NK-92 treated with Interleukin-12 subunit alpha and Interleukin-12 subunit beta, amount 100 ng/mL, for 24 hours (cell line): ENCODE results near the gene KLK3.
"Not testable (repeated sequence)": the region's sequence is repeated elsewhere in the genome, so short reads cannot be mapped to it uniquely, and the experiment has no call there.

Experiments
- DNase-seq: peaks from one replicate; lab custom pipeline; 2025; lab: John Stamatoyannopoulos, UW

Gene KLK3

DNA sequence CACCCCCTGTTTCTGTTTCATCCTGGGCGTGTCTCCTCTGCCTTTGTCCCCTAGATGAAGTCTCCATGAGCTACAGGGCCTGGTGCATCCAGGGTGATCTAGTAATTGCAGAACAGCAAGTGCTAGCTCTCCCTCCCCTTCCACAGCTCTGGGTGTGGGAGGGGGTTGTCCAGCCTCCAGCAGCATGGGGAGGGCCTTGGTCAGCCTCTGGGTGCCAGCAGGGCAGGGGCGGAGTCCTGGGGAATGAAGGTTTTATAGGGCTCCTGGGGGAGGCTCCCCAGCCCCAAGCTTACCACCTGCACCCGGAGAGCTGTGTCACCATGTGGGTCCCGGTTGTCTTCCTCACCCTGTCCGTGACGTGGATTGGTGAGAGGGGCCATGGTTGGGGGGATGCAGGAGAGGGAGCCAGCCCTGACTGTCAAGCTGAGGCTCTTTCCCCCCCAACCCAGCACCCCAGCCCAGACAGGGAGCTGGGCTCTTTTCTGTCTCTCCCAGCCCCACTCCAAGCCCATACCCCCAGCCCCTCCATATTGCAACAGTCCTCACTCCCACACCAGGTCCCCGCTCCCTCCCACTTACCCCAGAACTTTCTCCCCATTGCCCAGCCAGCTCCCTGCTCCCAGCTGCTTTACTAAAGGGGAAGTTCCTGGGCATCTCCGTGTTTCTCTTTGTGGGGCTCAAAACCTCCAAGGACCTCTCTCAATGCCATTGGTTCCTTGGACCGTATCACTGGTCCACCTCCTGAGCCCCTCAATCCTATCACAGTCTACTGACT is at the start of gene KLK3:
KLK3 (plus strand) TSS at position 280 of the 775 bp plus-strand sequence; CDS start at position 321, 41 bp downstream.
- DNase-seq, result no peak

DNA sequence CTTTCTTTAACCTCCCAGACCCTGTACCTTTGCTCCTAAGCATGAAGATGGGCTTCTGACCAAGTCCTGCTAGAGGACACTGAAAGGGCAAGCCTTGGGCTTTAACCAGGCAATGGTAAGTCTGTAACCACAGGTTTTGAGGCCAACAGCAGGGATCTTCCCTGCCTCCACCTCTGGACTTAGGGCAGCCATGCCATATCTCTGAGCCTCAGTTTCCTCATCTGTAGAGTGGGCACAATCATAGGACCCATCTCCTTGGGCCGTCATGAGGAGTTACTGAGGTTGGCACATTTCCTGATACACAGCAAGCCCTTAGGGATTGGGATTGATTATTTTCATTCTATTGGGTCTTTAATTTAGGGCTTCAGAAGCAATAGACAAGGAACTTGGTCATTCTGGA is 45.9 kb upstream of the KLK3 start:
- DNase-seq, result no peak

DNA sequence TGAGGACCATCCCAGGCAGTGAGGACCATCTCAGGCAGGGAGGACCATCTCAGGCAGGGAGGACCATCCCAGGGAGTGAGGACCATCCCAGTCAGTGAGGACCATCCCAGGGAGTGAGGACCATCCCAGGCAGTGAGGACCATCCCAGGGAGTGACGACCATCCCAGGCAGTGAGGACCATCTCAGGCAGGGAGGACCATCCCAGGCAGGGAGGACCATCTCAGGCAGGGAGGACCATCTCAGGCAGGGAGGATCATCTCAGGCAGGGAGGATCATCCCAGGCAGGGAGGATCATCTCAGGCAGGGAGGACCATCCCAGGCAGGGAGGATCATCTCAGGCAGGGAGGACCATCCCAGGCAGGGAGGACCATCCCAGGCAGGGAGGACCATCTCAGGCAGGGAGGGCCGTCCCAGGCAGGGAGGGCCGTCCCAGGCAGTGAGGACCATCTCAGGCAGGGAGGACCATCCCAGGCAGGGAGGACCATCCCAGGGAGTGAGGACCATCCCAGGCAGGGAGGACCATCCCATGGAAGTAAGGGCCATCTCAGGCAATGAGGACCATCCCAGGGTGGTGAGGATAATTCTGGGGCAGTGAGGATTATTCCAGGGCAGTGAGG is 43.0 kb upstream of the KLK3 start:
- not testable (repeated sequence) for DNase-seq

DNA sequence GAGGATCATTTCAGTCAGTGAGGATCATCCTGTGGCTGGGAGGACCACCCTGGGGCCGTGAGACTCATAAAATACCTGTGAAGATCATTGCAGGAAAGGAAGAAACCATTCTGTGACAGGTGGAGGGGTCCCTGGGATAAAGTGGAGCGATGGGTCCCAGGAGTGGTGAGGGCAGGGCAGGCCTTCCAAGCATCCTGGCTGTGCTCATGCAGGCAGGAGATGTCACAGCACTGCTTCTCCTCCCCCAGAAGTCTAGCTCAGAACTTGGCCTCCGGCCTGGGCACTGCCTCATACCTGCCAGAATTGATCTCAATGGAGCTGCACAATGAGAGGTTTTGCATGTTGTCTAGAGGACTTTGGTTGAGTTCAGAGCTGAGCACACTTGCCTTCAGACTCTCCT is 42.2 kb upstream of the KLK3 start:
- no peak for DNase-seq

DNA sequence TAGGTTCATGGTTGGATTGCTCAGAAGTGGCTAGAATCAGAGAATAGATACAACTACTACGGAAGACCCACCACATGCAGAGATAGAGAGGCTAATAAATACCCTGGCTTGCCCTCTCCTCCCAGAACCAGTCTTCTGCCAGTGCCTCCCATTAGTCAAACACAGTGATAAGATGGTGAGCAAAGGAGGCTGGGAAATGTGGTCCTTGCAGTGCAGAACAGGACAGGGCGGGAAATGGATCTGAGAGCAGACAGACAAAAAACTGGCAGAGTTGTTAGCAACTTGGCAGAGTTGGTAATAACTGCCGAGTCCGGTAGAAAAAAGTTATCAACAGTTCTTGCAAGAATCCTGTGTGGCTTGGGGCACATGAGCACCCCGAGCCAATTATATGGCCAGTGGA is 39.8 kb upstream of the KLK3 start:
- DNase-seq, result no peak

DNA sequence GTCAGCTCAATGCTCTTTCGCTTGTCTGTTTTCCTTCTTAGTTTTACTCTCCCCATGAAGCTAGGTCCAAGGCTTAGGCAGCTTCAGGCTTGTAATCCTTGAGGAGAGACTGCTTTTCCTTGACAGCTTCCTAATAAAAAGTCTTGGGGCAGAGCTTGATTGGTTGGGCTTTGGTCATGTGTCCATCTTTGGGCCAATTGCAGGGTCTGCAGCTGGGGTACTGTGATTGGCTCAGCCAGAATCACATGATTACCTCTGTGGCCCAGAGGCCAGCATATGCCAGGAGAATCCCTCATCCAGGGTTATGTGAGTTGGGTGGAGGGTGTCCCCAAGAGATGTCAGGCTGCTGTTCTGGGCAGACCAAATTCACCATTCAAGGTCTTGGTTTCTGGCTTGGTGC is 39.3 kb upstream of the KLK3 start:
- DNase-seq, result no peak

DNA sequence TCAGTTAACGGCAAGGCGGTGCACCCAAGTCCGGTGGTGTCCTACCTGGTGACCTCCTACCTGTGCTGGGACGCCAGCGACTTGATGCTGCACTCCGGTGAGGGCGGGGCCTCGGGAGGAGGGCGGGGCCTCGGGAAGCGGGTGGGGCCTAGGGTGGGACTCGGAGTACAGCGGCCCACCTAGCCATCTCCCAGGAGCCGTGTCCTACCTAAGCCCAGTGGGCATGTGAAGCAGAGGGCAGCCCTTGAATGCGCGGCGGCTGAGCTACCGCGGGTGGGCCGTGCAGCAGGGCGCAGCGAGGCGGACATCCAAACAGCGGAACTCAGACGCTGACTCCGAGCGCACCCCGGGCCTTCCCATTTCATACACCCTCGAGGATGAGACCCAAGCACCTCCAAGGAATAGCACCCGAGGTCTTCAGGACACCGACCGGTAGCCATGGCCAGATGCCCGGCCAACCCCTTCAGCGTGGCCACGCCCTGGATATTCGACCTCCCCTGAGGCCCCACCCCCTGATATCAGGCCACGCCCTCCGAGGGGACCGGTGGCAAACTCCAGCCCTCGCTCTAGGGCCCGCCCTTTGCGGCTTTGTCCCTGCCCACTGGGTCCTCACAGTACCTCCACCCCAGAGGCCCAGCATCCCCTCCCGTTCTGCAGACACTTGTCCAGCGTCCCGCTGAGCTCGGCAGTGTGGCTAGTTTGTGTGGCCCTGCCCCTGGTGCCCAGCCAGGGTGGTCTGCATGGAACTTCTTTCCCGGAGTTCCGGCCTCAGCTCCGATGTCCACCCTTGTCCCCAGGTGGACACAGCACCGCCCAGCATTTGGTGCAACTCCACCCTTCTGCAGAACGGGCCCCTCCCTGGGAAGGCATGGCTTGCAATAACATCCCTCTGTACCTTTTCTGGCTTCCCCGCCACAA is 36.5 kb upstream of the KLK3 start:
- no peak for DNase-seq

DNA sequence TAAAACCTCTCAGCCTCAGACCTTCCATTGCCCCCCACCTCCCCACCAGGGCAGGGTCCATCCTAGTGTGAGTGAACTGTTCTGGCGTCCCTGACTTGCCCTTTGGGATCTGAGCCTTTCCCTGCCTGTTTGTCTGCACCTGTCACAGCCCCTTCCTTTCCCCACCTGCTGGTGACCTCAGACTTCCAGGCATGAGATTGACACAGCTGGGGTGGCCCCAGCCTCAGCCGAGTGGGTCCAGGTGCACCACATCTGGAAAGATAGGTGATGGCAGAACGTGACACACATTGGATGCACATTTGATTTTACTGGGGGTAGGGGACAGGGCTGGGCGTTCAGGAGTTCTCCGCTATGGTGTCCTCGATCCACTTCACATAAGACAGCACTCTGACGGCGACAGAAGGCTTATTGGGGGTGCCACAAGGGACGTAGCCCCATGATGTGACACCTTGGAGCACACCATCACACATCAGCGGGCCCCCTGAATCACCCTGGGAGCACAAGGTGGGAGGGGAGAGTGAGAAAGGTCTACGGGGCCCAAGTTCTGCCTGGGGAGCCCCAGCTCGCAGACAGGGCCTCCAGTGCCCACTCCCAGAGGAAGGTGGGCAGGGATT is 35.7 kb upstream of the KLK3 start:
- DNase-seq, result no peak

DNA sequence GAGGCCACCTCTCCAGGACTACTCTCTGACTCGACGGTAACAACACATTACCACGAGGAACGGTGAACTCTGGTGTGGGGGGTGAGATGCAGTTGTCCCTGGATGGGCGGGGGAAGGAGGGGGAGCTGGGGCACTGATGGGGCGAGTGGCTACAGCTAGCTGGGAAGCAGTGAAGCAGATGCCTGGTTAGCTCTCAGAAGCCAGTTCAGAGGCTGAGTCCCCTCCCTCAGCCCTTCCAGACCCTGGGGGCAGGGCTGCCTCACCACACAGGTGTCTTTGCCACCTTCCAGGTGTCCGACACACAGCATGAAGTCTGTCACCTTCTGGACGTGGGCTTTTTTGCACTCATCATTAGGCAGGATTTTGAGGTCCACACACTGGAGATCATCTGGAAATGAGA is 35.1 kb upstream of the KLK3 start:
- DNase-seq, result no peak

DNA sequence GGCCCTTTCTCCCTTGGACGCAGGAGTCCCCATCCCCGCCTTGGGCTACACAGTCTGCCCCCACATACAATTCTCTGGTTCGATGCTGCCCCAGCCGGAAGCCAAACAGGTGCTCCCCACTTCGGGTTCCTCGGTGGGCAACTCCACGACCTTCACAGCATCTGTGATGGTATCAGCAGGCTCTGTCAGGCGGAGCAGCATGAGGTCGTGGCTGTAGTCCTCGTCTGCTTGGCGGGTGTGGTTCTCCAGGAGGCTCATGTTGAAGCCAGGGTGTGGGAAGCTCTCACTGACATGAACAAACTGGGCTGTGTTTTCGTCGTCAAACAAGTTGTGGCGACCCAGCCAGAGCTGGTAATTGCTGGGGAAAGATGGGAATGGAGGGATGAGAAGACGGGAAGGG is 34.6 kb upstream of the KLK3 start:
- no peak for DNase-seq

DNA sequence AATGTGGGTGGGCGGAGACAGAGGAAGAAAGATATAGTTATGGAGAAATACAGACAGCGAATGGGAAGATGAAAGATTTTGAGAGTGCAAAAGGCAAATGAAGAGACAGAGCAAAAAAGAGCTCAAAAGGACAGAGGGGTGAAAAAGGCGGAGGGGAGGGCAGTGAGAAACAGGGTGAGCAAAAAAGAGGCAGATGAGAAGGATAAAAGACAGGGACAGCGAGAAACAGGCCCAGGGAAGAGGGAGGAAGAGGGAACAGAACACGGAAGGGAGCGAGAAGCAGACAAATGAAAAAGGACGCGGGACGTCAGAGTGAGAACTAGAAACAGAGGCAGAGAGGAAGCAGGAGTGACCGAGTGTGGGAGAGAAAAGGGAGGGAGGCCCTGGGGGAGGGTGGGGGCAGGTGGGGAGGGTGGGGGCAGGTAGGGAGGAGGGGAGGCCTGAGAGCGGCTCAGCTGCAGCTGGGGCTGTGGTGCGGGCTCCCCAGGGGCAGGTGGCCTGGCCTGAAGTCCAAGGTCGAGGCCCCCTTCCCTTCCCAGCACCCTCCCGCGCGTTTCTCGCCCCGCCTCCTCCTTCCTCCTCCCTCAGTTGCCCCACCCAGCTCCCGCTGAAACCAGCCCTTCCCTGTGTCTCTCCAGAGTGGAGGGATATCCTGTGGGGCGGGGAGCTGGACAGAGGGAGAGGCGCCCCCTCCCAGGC is 34.0 kb upstream of the KLK3 start:
- no peak for DNase-seq

DNA sequence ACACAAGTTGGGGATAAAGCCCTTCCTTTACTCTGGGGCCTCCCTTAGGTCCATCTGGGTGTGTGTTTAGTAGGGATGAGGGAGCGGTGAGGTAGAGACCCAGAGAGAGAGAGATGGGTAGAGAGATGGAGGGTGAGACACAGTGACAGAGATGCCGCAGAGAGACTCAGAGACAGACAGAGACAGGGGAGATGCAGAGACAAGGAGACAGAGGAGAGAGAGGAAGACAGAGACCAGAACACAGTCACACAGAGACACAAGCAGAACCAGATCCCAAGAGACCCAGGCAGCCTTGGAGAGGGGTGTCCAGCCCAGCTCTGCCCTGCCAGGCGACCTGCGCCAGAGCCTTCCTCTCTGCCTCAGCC is 33.5 kb upstream of the KLK3 start:
- DNase-seq, result no peak

DNA sequence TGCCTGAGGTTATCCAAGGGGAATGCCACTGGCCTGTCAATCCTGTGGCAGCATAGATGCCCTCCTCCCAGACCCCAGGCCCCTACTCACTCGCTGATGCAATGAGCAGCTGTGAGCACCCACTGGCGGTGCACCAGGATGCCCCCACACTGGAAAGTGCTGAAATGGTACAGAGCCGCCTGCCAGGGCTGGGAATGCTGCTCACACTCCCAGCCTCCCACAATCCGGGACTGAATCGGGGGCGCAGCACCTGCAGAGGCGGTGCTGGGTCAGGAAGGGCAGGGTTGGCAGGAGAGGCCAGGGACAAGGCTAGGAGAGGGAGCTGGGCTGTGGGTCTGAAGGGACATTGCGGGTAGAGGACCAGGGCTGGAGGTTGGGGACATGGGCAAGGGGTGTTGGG is 33.1 kb upstream of the KLK3 start:
- DNase-seq, result no peak

DNA sequence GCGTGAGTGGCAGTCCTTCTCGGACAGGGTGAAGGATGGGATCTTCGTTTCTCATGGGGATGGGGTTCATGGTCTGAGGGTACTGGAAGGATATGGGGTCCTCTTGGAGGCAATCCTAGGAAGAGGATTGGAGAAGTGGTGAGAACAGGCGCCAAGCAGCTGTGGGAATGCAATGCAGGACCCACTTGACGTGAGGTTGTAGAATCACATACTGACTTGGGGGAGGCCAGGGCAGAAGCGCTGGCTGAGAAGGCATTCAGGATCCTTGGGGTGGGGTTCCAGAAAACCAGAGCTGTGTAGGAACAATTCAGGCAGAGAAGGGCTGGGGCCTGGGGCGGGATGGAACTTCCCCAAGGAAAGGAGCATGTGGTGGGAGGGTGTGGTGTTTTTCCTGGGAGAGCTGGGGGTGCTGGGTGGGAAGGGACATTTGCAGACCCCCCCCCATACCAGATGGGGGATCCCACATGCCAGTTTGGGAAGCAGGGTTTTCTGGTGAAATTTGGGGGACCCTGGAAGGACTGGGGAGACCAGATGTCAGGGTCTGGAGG is 32.0 kb upstream of the KLK3 start:
- no peak for DNase-seq

DNA sequence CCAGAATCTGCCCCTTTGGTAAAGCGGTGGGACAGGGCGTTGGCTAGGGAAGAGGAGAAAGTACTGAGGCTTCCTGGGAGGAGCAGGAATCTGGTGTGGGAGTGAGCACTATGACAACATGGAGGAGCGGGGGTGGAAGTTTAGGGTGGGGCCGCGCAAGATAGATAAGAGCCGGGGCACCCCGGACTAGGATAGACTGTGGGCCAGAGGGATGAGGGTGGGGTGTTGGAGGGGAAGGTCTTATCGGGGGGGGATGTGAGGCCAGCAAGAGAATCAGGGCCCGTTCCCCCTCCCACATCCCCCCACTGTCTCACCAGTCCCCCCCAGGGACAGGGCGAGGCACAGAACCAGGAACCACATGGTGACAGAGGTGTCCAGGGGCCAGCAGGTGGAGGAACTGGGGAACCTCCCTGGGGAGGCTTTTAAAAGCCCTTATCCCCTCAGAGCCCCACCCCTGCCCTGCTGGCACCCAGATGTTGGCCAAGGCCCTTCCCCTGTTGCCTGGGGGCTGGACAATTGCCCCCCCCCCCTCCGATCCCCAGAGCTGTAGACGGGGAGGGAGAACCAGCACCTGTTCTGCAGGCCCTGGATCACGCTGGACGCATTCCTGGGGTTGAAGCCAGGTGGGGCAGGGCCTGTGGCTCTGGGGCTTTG is 31.2 kb upstream of the KLK3 start, which contains the start of gene KLK1:
KLK1 (minus strand) TSS at position 399 of the 654 bp plus-strand sequence; CDS start at position 360, 39 bp downstream.
- no peak for DNase-seq

DNA sequence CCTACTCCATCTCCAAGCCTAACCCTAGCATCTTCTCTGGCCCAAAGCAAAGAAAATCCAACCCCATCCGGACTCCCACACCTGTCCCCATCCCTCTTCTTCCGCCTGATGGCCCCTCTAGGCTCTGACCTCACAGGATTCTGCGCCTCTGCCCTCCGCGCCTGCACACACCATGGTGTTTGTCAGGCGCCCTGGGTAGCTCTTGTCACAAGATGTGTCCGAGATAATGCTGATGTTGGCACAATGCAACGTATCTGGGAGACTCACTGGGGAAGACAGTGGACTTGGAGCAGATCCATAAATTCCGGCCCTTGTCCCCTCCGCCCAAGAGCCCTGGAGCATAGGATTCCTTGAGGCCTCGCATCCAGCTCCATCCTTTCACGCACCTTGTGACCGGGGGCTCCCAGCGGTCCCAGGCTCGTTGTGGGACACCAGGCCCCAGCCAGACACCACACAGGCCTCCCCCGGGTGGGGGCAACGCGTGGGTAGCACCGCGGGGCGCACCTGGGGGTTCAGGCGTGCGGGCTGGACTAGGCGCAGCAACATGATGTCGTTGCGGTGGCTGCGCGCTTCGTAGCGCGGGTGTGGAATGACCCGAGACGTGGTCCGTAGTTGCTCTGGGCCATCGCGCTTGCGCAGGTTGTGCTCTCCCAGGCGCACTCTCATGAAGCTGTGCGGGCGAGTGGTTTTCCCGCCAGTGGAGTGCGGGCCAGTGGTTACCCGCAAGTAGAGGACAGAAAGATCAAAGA is 28.0 kb upstream of the KLK3 start:
- no peak for DNase-seq

DNA sequence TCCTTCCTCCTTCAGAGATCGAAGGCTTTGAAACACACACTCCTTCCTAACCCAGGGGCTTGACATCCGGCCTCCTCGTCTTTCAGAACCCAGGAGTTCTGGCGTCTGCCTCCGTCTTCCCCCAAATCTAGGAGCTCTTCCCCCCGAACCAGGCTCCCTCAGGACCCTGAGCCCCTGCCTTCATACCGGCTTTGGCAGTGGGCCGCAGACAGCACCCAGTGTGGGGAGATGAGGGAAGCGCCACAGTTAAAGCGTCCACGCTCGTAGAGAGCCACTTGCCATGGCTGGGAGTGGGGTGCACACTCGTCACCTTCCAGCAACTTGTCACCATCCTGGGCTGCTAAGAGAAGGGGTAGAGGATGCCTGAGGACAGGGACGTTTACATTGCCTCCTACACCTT is 27.2 kb upstream of the KLK3 start:
- DNase-seq, result no peak

DNA sequence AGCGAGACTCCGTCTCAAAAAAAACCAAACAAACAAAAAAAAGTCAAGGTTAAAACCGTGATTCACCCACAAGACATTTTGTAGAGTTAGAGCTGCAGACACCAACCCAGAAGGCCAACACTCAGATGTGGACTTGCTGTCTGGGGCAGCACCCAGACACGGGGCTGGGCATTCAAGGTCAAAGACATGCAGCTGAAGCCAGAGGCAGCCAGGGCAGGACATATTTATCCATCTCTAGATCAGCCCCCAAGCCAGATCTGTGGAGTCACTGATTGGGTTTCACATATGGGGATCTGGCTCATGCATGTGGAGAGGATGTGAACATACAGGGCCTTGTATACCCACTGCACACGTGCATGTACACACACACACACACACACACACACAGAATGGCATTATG is 24.9 kb upstream of the KLK3 start:
- DNase-seq, result no peak

DNA sequence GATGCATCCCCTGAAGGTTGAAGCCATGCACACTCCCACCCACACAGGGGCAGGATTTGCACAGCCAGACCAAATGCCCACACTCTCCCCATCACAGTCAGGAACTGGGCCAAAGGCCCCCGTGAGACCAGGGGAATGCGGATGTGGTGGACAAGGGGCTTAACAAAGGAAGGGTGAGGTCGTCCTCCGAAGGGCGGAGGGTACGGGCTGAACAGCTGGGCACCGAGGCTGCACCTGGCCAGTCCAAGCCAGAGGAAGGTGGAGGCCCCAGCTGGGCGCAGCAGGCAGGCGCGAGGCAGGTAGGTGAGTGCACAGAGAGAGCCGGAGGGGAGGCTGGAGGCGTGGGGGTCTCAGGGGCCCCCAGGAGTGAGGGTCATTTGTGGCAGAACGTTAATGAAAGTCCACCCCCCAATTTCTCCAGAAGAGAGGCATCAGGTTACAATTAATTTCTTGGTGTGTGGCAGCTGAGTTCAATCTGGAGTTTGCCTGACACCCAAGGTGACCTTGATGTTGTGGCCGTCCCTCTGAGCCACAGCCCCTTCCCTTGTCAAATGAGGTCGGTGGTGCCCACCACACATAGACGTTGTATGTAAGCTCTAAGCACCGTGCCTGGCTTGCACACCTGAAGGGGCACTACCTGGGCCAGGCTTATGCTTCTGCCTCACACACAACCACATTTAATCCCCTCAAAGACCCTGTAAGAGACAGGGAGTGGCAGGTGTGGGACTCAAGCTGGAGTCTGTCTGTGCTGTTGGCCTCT is 24.3 kb upstream of the KLK3 start:
- no peak for DNase-seq
